Stimulated activated CD4-positive, alpha-beta T cell treated with anti-CD3 and anti-CD28 coated beads, Interleukin-1b, Interleukin-23, amount 100 ng/mL, for 48 hours (primary cell): ENCODE results near the gene RTF1.
A peak's percentile ranks its signal among the peaks of the same experiment; 100 is the strongest.
"Not testable (repeated sequence)": the region's sequence is repeated elsewhere in the genome, so short reads cannot be mapped to it uniquely, and the experiment has no call there.

Experiments used
- DNase-seq: peaks from one replicate; pipeline ENCODE4 v3.0.0-alpha.2; 2020

RTF1 gene

DNA sequence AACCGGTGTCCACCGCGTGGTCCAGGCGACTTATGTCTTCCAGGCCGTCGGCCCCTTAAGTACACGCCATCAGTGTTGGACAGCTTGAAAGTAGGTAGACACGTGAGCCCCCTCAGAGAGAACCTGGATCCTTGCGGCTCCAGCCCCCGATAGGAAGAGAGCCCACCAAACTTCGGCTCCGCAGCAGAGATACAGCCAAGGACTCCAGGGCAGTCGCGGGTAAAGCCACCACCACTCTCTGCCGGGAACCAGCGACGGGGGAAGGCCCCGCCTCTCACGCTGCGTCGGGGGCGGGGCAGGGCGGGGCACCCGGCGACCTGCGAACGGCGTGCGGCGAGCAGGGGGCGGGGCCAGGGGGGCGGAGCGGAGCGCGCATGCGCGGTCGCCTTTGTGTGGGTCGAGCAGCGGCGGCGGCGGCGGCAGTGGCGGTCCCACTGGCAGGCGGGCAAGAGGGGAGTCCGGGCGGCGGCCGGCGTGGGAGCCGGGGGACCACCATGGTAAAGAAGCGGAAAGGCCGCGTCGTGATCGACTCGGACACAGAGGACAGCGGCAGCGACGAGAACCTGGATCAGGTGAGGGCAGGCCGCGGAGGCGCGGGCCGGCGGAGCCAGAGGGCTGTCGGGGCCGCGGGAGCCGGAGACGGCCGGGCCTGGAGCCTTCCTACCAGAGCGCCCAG is at the start of gene RTF1:
RTF1 (plus strand) TSS at position 354 of the 676 bp plus-strand sequence; CDS start at position 375, 21 bp downstream.
- peak; percentile 94 for DNase-seq

DNA sequence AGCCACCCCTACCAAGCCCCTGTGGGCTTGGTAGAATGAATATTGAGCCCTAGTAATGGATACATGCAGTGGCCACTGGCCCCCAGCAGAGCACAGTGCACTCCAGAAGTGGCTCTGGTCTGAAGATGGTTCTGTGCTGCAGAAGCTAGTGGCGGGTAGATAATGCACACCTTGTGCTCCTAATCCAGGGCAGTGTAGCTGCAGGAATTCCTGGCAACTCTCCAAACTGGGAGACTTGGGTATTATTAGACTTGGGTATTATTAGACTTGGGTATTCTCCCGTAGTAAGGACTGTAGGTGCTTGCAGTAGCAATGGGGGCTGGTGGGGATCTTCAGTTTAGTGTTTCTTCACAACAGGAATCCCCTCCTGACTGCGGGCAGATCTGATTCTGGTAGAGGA is 49.5 kb upstream of the RTF1 start:
- no peak for DNase-seq

DNA sequence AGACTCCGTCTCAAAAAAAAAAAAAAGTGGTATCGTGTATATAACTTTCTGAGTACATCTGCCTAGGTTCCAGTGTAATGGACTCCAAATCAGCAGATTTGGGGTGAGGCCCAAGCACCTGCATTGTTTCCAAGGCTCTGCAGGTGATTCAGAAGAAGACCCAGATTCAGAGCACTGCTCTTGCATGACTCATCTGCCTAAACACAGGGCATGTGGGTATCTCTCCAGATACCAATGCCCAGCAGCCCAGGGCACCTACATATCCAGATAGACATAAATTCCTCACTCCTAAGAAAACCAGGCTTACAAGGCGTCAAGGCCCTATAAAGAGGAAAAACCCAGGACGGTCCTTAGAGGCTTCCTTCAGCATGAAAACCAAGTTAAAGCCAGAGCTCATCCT is 38.9 kb upstream of the RTF1 start:
- no peak for DNase-seq

DNA sequence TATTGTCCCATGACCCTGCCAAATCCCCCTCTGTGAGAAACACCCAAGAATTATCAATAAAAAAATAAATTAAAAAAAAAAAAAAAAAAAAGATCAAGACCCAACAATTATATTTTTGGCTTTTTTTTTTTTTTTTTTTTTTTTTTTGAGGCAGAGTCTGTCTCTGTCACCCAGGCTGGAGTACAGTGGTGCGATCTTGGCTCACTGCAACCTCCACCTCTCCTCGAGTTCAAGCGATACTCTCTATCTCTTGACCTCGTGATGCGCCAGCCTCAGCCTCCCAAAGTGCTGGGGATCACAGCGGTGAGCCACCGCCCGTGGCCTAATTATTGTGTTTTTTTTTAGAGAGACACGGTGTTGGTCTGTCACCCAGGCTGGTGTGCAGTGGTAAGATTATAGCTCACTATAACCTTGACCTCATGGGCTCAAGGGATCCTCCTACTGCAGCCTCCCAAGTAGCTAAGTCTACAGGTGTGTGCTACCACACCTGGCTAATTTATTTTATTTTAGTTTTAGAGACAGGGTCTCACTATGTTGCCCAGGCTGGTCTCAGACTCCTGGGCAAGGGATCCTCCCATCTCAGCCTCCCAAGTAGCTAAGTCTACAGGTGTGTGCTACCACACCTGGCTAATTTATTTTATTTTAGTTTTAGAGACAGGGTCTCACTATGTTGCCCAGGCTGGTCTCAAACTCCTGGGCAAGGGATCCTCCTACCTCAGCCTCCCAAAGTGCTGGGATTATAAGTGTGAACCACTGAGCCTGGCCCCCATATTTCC is 32.7 kb upstream of the RTF1 start:
- not testable (repeated sequence) for DNase-seq

DNA sequence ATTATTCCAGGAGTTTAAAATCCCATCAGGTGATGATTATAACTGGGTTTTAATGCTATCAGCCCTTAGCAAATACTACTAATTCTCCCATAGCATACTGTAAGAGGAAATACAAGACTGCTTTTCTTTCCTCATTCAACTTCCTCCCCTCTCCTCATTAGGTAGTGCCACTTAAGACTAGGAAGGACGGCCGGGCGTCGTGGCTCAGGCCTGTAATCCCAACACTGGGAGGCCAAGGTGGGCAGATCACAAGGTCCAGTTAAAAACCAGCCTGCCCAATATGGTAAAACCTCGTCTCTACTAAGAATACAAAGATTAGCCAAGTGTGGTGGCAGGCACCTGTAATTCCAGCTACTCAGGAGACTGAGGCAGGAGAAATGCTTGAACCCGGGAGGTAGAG is 29.2 kb upstream of the RTF1 start:
- no peak for DNase-seq

DNA sequence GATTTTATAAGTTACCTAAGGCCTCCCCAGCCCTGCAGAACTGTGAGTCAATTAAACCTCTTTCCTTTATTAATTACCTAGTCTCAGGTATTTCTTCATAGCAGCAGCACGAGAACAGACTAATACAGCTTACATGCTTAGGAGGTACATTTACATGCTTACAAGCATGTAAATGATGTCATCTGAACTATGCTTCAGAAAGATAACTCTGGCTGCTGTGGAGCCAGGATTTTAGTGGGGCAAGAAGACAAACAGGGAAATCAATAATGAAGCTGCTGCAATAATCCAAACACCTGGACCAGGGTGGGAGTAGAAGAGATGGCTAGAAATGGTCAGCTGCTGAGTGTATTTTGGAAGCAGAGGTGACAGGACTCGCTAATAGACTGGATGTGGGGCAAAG is 24.2 kb upstream of the RTF1 start:
- no peak for DNase-seq

DNA sequence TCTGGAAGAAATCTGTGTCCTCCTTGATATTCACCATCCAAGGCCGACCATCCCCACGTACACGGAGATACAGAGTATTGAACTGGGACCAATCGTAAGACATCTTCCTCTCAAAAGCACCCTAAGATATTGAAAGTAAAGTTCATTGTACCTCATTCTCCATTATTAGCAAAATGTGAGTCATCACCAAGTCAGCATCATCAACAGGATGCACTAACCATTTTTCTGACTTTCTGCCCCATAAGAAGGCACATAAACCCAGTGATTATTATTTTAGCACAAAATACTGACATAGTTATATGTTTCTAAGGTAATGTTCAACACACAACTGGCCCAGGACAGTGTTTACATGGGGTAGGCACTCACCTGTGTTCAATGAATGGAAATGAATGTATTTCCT is 22.0 kb upstream of the RTF1 start:
- DNase-seq, result no peak

DNA sequence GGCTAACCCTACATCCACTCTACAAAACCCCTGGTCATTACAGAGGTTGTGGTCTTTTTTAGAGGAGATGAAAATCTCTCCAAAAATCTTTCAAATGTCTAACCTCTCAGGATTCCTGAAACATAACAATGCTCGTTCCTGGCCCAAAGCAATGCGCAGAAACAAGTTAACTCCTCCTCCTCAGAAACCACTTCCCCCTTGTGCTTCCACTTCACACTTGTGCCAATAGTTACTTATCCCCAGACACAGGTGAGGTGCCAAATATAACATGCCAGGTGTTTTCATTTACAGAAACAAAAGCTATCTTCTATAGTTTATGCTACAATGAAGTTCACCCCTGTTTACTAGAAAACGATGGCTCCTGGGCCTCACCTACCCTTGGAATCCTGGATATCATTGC is 20.8 kb upstream of the RTF1 start:
- DNase-seq, result no peak

DNA sequence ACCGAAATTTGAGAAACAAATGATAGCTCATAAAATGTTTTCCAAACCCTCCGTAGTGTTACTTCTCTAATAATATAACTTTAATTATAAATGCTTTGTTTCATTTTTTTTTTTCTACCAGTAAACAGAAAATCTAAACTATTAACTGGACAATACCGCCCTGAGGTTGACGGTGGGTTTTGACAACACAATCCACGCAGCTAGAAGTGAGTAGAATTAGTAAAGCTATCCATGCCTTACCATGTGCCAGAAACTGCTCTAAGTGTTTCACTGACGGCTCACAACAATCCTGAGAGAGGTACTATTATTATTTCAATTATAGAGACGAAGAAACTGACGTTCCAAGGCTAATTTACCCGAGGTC is 15.0 kb upstream of the RTF1 start:
- no peak for DNase-seq

DNA sequence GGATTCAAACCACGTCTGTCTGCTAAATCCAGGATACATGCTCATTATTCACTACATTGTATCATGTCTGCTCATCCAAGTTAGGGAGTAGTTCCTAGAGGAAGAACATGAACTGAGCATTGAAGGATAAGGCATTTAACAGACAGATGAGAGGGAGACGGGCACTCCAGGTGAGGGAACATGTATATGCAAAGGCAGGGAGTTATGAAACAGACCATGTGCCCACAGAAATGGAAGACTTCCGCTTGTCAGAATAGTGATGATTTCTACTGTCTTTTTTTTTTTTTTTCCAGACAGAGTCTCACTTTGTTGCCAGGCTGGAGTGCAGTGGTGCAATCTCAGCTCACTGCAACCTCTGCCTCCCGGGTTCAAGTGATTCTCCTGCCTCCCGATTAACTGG is 9.6 kb upstream of the RTF1 start:
- no peak for DNase-seq

DNA sequence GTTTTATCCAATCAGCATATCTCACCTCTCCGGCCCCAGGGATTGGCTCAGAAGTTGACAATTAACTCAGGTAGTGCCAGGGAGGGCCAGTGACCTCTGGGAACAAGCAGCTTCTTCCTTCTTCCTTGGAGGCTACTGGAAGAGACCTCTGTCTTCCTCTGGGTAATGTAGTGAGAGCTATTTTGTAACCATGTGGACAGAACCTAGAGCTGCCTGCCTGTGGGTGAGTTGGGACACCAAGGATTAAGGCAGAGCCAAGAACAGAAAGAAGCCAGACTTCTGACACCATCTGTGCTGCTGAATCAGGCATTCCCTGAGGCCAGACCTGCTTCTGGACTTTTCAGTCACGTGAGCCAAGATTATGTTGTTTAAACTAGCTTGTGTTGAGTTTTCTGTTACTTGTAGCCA is 8.7 kb upstream of the RTF1 start:
- no peak for DNase-seq

DNA sequence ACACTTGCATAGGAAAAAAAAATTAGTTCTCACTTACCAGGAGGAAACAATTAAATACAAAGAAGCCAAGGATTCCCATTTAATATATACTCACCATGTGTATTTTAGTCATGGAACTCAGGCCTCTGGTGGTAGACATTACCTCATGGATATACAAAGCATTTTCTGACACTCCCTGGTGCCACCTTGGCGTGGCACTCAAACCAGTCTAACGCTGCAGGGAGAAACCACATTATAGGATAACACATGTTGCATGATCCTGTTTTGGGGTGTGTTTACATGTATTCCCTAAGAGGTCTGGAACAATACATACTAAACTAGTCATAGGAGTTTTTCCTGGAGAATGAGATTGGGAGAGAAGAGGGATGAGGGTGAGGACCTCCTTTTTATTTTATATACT is 5.9 kb upstream of the RTF1 start:
- no peak for DNase-seq

DNA sequence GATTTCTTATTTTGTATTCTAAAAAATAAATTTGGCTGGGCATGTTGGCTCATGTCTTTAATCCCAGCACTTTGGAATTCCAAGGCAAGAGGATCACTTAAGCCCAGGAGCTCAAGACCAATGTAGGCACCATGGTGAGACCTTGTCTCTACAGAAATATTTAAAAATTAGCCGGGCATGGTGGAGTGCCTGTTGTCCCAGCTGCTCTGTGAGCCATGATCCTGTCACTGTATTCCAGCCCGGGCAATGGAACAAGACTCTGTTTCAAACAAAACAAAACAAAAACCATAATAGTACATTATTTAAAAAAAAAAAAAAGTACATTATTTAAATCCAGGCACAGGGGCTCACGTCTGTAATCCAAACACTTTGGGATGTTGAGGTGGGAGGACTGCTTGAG is 5.5 kb upstream of the RTF1 start:
- no peak for DNase-seq

DNA sequence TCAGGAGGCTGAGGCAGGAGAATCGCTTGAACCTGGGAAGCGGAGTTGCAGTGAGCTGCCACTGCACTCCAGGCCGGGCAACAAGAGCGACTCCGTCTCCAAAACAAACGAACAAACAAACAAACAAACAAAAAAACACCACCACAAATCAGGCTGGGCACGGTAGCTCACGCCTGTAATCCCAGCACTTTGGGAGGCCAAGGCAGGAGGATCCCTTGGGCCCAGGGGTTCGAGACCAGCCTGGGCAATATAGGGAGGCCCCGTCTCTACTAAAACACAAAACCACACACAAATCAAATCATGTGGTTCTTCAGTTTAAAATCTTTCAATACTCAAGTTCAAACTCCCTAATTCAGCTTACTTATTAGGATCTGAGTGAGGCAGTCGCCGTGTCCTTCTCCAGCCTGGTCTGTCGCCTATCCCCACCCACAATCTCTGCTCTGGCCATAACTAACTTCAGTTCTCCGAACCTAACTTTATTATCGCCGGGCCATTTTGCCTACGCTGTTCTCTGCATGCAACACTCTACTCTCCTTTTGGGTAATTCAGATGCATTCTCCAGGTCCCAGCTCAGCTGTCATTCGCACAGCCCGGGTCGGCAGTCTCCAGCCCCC is 660 bp upstream of the RTF1 start:
- DNase-seq, result no peak

DNA sequence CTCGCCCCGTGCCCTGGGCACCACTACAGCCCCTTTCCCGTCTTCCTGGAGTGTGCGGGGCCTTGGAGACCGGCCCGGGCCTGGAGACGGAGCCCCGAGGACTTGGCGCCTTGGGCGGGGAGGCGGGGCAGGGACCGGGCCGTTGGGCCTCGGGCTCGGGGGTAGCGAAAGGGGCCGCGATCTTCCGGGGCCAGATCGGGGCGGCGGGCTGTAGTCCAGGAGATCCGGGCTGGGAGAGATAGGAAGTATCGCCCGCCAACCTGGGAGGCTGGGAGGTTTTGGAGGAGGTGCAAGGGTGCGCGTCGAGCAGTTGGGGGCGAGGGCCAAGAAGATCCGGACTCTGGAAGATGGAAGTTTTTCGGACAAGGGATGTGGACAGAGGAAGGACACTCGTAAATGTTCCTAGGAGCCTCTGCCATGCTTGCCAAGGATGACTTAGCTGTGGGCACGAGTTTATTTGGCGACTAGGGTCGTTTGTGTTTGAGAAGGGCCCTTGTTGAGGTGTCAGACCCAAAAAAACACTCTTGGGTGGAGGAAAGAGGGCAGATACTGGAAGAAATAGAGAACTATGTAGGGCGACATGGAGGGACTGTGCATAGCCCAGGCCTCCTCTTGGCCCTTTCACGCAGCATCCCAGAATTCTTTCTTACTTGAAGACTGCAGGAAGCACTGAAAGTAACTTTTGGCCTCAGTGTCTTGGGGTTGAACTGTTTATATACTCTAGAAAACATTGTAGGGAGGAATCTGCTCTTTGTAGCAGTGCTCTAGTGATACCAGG is 712 bp downstream of the RTF1 start:
- peak; percentile 10 for DNase-seq

DNA sequence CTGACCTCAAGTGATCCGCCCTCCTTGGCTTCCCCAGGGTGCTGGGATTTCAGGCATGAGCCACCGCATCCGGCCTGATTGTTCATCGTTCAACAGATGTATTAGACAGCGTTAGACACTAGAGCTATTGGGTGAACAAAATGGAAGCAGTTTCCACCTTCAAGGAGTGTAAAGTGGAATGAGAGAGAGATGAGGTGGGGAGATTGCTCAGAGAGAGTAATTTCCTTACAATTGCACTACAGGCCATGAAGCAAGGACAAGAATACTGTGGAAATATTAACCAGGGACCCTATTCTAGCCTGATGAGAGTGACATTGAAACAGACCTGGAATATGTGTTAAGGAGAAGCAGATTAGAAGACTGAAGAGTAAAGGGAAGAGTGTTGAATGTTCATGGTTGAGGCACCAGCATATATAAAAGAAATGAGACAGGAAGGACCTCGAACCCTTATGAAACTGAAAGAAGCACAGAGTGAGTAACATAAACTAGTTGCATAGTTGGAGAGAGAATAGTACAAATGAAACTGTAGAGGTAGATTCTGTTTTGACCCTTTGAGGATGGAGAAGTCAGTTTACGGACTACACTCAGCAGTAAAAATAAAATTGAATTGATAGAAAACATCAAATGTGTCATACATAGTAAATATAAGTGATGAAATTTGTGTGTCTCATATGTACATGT is 7.2 kb downstream of the RTF1 start:
- DNase-seq, result no peak

DNA sequence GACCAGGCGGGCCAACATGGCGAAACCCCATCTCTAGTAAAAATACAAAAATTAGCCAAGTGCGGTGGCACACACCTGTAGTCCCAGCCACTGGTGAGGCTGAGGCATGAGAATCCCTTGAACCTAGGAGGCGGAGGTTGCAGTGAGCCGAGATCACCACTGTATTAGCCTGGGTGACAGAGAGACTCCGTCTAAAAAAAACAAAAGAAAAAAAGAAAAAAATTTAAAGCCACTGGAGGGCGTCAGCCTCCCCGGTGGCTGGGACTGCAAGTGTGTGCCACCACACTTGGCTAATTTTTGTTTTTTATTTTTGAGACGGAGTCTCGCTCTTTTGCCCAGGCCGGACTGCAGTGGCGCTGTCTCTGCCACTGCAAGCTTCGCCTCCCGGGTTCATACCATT is 7.9 kb downstream of the RTF1 start:
- DNase-seq, result no peak

DNA sequence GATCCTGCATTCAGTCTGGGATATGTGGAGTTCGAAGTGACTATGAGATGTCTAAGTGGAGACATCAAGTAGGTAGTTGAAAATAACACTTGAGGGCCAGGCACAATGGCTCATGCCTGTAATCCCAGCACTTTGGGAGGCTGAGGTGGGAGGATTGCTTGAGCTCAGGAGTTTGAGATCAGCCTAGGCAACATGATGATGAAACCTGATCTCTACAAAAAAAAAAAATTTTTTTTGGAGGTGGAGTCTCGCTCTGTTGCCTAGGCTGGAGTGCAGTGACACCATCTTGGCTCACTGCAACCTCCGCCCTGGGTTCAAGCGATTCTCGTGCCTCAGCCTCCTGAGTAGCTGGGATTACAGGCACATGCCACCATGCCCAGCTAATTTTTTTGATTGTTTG is 9.0 kb downstream of the RTF1 start:
- not testable (repeated sequence) for DNase-seq

DNA sequence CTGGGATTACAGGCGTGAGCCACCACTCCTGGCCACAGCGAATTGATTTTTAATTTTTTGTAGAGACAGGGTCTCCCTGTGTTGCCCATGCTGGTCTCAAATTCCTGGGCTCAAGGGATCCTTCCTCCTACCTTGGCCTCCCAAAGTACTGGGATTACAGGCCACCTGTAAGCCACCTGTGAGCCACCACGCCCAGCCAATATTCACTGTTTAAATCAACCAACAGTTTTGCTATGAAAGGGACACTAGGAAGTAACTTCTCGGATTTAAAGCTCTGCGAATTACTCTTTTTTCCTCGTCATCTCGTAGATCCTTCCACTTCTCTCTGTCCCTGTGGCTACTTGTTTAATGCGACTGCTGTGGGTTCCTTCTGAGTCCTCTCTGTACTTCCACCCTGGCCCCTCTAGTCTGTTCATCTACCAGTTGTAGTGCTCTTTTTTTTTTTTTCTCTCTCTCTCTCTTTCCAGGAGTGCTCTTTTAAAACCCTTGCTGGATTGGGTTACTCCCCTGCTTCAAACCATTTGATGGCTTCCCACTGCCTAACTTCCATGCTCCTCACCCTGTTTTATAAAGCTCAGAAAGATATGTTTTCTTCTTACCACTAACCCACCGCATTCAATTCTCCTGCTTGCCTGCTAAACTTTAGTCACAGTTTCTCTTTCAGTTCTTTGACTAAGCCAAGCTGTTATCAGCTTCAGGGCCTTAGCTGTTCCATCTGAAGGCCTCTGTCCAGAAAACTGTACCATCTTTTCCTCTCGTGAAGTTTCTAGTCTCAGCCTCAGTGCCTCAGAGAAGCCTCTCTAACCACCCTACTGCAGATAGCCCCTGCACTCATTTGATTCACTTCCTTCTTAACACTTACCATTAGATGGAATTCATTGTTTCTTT is 12.4 kb downstream of the RTF1 start:
- no peak for DNase-seq

DNA sequence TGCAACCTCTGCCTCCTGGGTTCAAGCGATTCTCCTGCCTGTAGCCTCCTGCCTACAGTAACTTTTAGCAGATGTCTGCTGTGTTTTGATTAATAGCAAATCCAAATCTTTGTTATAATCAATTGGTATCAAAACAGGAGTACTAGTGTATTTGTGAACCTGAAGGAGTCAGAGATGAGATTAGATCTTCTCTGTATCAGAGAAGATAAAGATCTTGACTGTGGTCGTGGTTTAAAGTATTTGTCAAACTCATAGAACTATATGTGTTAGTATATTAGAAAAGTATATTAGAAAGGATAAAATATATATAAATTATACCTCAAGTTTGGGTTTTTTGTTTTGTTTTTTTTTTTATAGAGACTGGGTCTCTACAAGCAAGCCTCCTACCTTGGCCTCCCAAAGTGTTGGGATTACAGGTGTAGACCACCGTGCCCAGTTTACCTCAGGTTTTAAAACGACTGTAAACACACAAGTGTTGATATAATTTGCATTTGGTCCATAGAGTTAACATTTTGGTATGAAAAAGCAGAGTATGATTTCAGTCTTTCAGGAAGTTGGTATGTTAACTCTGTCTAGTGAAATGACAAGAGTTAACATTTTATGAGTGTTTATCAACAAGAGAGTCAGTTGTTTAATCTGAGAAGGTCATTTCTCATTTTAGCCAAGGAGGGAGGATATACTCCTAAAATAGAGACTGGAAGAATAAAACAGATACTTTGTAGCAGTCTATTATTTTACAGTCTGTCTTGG is 18.3 kb downstream of the RTF1 start:
- no peak for DNase-seq

DNA sequence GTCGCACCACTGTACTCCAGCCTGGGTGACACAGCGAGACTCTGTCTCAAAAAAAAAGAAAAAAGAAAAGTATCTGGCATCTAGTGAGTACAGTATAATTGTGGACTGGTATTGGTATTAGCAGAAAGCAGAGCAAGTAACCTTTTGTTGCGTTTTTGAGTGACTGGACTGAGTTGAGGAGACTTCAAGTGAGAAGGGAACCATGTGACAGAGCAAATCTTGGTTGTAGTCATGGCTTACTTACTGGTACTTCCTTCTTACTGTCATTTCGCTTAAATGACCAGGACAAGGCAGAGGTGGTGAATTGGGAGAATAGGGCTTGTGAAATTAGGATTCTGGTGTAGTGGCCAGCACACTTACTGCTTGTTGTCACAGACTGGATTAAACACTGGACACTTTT is 20.6 kb downstream of the RTF1 start:
- DNase-seq, result no peak
